ENCODE results near the gene TRMT44. TPM values are rescaled to one million over a fixed set of nuclear protein-coding genes. Genes with fewer than 3 reads are reported as not detected.

Gene TRMT44
- polyA plus RNA-seq, 3 donors from 2014 or later: 2.6 to 15.6 (median 8.9) TPM

DNA sequence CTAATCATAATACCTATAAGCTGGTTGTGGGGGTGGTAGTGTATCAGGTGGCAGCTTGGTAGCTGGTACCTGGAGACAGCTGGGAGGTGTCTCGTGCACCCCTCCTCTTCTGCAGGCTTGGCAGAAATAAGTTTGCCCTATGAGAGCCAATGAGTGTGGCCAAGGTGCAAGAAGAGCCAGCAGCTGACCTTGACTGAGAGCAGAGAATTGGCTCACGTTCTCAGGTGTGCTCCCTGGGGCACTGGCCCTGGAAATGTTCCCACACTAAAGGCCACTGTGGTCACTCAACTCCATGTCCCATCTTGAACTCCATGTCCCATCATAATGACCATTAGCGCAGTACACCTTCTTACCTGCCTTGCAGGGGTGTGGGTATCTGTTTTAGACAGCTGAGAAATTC, 13.4 kb downstream of the TRMT44 start:
- Mint-ChIP-seq H3K36me3 (peaks cover 20 to 51% (median 23%) of the 10 kb centered on the region in 3 donors), H3K27me3 (ENCODE audit: low read depth in 3 of 3) (no peaks in the 10 kb centered on the region), H3K9me3 (no peaks in the 10 kb centered on the region), H3K27ac (no peak overlapping the region), H3K4me1 (no peaks in the 10 kb centered on the region), H3K4me3 (no peak overlapping the region)
- DNase-seq: no peak

- no peak overlapping the region for H3K27ac Mint-ChIP-seq
- H3K4me1 Mint-ChIP-seq: no peaks in the 10 kb centered on the region
- no peak for DNase-seq
- no peaks in the 10 kb centered on the region for H3K9me3 Mint-ChIP-seq
- H3K36me3 Mint-ChIP-seq: peaks cover 14 to 40% (median 15%) of the 10 kb centered on the region in 3 donors
- H3K4me3 Mint-ChIP-seq: no peak overlapping the region
- no peaks in the 10 kb centered on the region for H3K27me3 Mint-ChIP-seq (ENCODE audit: low read depth in 3 of 3)
Observed at GRCh38 chr4:8457646-8458252, 17.2 kb downstream of the TRMT44 start.

- Mint-ChIP-seq H3K27me3 (ENCODE audit: low read depth in 3 of 3) (no peaks in the 10 kb centered on the region), H3K36me3 (peaks cover 9 to 28% (median 21%) of the 10 kb centered on the region in 3 donors), H3K4me1 (no peaks in the 10 kb centered on the region), H3K27ac (no peak overlapping the region), H3K9me3 (no peaks in the 10 kb centered on the region), H3K4me3 (no peak overlapping the region)
- no peak for DNase-seq
Observed at GRCh38 chr4:8459867-8460445, 19.4 kb downstream of the TRMT44 start.

DNA sequence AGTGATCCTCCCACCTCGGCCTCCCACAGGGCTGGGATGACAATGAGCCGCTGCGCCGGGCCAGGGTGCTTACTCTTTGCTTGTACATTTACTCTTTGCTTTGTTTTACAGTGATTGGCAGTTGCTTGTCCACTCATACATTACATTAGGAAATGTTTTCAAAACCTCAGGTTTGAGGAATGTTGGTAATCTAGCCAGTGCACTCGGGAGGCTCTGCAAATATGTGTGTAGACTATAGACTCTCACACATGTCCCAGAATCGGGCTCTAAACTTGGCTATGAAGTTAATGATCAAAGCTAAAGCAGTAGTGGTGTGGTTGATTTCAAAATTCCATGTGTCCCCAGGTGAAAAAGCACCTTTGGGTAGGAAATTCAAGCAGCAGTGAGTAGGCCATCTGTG, 20.5 kb downstream of the TRMT44 start:
- Mint-ChIP-seq H3K27me3 (ENCODE audit: low read depth in 3 of 3) (no peaks in the 10 kb centered on the region), H3K4me3 (no peak overlapping the region), H3K4me1 (no peaks in the 10 kb centered on the region), H3K27ac (no peak overlapping the region), H3K36me3 (peaks cover 14 to 31% (median 25%) of the 10 kb centered on the region in 3 donors), H3K9me3 (no peaks in the 10 kb centered on the region)
- no peak for DNase-seq

- H3K27me3 Mint-ChIP-seq (ENCODE audit: low read depth in 3 of 3): no peaks in the 10 kb centered on the region
- no peak overlapping the region for H3K27ac Mint-ChIP-seq
- H3K4me3 Mint-ChIP-seq: no peak overlapping the region
- H3K9me3 Mint-ChIP-seq: no peaks in the 10 kb centered on the region
- H3K36me3 Mint-ChIP-seq: peaks cover 14 to 29% (median 25%) of the 10 kb centered on the region in 3 donors
- no peaks in the 10 kb centered on the region for H3K4me1 Mint-ChIP-seq
- DNase-seq: no peak
Observed at GRCh38 chr4:8461616-8462015, 21.0 kb downstream of the TRMT44 start.

- Mint-ChIP-seq H3K27me3 (ENCODE audit: low read depth in 3 of 3) (no peaks in the 10 kb centered on the region), H3K36me3 (peaks cover 9 to 23% (median 17%) of the 10 kb centered on the region in 3 donors), H3K4me3 (no peak overlapping the region), H3K4me1 (no peaks in the 10 kb centered on the region), H3K27ac (no peak overlapping the region), H3K9me3 (no peaks in the 10 kb centered on the region)
- no peak for DNase-seq
Observed at GRCh38 chr4:8463811-8464210, 23.2 kb downstream of the TRMT44 start.

DNA sequence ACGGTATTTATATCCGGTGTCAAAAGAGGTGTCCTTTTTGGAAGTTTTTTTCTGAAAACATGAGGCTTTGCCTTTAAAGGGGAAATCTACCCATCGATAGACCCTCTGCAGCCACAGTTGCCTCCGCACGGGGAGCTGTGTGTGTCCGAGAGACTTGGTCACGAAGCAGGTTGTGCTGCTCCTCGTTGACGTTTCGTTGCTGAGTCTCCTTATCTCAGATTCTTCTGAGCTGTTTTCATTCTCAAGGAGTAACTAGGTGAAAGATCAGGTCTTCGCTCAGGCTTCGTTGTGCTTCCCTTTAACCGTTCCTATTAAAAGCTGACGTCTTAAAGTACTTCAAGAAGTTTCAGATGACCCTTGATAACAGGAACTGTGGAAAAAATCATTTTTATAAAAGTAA, 23.8 kb downstream of the TRMT44 start:
- Mint-ChIP-seq H3K4me3 (no peak overlapping the region), H3K27me3 (ENCODE audit: low read depth in 3 of 3) (no peaks in the 10 kb centered on the region), H3K4me1 (no peaks in the 10 kb centered on the region), H3K36me3 (peaks cover 9 to 23% (median 18%) of the 10 kb centered on the region in 3 donors), H3K9me3 (no peaks in the 10 kb centered on the region), H3K27ac (no peak overlapping the region)
- DNase-seq: no peak

DNA sequence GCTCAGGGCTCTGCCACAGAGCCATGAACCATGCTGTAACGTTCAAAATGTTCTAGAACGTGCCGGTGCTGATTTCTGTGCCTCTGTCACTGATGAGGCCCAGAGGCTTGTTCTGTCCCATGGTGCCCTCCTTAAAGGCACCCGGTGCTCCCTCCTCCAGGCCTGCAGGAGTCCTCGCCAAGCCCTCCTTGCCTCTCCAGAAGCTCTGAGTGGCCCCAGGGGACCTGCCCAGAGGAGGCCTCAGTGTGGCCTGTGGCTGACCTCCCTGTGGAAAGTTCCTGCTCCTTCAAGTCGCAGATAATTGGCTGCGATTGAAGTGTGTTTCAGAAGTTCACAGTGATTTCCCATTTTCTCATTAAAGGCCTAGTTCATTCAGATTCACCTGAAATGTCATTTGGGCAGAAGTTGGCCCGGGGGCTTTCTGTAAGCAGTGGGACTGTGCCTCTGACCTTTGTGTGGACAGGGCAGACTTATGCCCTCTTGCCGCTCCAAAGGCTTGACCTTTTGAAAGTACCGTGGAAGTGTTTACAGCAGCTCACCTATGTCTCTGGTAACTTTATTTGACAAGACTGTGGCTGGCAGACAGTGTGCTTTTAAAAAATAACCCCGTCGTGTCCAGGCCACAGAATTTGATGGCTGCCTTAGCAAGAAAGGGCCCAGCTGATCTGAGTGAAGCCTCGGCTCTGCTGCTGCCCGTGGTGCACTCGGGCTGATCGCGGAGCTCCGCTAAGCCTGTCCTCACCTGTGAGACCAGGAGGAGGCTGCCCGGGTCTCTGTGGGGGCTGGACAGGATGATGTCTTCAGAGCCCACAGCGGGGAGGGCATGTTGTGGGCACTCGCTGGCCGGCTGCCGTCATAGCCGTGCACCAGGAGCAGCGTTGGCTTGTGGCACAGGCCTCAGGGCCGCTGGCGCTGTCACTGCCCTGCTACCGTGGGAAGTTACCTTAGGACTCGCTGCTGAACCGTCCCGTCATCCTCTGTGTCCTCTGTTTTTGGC, 25.3 kb downstream of the TRMT44 start:
- no peak overlapping the region for H3K27ac Mint-ChIP-seq
- H3K27me3 Mint-ChIP-seq (ENCODE audit: low read depth in 3 of 3): peaks cover 0 to 2% (median 0%) of the 10 kb centered on the region in 3 donors
- DNase-seq: no peak
- H3K4me3 Mint-ChIP-seq: no peak overlapping the region
- no peaks in the 10 kb centered on the region for H3K4me1 Mint-ChIP-seq
- no peaks in the 10 kb centered on the region for H3K9me3 Mint-ChIP-seq
- peaks cover 9 to 23% (median 18%) of the 10 kb centered on the region in 3 donors for H3K36me3 Mint-ChIP-seq

DNA sequence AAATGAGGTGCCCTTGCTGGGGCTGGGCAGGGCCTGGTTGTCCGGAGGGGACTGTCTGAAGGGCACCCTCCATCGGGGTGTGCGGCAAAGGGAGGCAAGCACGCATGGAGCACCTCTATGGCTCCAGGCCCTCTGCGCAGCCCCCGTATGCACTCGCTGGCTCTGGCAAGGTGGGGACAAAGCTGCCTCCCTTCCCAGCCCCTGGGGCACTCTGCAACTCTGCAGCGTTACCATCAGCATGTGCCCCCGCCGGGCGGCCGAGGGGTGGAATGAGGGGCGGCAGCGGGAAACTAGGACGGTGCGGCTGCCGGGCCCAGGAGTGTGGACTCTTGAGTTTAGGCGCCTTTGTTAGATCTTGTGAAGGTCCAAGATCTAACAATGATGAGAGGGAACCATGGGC, 26.4 kb downstream of the TRMT44 start:
- Mint-ChIP-seq H3K36me3 (peaks cover 9 to 23% (median 18%) of the 10 kb centered on the region in 3 donors), H3K27me3 (ENCODE audit: low read depth in 3 of 3) (peaks cover 0 to 2% (median 0%) of the 10 kb centered on the region in 3 donors), H3K4me1 (no peaks in the 10 kb centered on the region), H3K27ac (no peak overlapping the region), H3K9me3 (peaks cover 0 to under 1% (median 0%) of the 10 kb centered on the region in 6 donors), H3K4me3 (no peak overlapping the region)
- DNase-seq: no peak

DNA sequence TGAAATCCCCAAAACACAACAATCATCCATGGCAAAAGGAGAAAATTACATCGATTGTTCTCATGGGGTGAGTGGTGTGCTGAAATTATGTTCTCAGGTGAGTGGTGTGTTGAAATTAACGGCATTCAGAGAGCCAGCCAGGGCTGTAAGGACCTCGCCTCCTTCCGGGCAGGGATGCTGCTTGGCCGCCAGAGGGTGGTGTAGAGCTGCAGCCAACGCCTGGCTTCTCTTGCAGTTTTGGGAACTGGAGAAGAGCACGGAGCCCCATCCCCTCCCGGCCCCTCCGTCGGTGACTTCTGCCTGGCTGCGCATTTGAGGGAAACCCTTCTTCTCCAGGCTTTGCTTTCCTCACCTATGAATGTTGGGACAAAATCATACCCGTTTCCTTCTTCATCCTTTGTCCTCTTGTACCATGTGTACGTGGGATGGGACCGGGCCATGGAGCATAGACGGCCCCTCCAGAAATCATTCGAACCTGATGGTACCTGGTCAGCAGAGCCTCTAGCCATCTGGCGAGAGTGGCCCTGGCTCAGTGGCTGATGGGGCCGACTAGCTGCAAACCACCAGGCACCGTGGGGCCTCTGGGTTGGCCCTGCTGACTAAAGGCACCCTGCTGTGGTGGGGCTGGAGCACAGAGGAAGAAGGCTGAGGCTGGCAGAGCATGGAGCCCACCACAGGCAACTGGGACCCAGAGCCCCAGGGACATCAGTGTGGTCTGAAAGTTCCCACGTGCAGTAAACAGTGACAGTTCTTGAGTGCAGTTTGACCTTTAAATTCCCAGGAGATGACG, 28.4 kb downstream of the TRMT44 start:
- Mint-ChIP-seq H3K4me3 (no peak overlapping the region), H3K9me3 (peaks cover 0 to 1% (median 0%) of the 10 kb centered on the region in 6 donors), H3K36me3 (peaks cover 9 to 18% (median 10%) of the 10 kb centered on the region in 3 donors), H3K27me3 (ENCODE audit: low read depth in 3 of 3) (peaks cover 0 to 2% (median 2%) of the 10 kb centered on the region in 3 donors), H3K4me1 (no peaks in the 10 kb centered on the region), H3K27ac (no peak overlapping the region)
- DNase-seq: peak in 2 of 3 donors; percentile 12 to 17

DNA sequence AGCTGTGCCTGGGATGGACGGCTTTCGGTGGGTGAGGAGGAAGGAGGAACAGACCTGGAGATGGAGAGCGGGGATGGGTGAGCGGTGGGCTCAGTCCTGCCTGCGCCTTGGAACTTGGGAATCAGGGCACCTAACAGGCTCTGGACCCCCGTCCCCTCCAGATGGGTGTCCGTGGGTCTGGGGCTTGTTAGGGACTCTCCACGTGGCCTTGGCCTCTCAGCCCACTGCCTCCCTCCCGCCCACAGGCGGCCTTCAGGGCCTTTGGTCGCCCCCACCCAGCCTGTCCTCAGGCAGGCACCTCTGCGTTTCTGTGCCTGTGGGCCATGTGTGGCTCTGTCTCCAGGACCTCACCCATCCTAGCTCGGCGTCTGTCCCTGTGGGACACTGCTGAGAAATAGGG, 29.0 kb downstream of the TRMT44 start:
- Mint-ChIP-seq H3K27me3 (ENCODE audit: low read depth in 3 of 3) (peaks cover 0 to 2% (median 2%) of the 10 kb centered on the region in 3 donors), H3K27ac (no peak overlapping the region), H3K9me3 (peaks cover 0 to 1% (median 0%) of the 10 kb centered on the region in 6 donors), H3K36me3 (peaks cover 9 to 18% (median 10%) of the 10 kb centered on the region in 3 donors), H3K4me1 (no peaks in the 10 kb centered on the region), H3K4me3 (no peak overlapping the region)
- no peak for DNase-seq

DNA sequence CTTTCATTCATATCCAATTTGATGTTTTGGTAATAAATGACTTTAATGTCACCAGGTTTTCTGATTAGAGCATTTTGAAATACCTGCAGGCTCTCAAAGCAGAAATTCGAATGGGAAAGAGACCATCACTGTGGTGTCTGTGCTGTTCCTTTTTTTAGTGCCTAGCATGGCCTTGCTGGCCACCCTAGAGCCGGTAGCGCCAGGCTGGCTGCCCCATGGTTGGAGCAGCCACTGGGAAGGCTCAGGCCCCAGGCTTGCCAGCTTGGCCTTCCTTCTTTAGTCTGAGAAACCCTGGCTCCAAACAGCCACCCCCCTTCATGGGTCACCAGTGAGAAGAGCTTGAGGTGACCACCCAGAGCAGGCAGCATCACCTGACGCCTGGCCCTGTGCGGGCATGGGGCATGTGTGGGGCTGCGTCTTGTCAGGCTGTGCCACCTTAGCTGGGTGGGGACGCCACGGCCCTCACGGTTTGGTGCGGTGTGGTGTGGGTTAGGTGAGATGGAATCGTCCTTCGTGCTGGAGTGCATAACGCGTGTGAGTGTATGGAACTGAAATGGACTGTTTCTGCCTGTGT, 30.0 kb downstream of the TRMT44 start:
- Mint-ChIP-seq H3K4me3 (no peak overlapping the region), H3K9me3 (peaks cover 0 to 1% (median 0%) of the 10 kb centered on the region in 6 donors), H3K27ac (peak overlapping the region in 1 of 6 donors; percentile 25), H3K27me3 (ENCODE audit: low read depth in 3 of 3) (peaks cover 0 to 2% (median 2%) of the 10 kb centered on the region in 3 donors), H3K4me1 (no peaks in the 10 kb centered on the region), H3K36me3 (peaks cover 5 to 11% (median 6%) of the 10 kb centered on the region in 3 donors)
- DNase-seq: no peak
